ENCODE data around the gene SLC39A2. TPM values are rescaled to one million over a fixed set of nuclear protein-coding genes. Genes with fewer than 3 reads are reported as not detected.

The SLC39A2 gene
- total RNA-seq, 2 experiments from 2014 or later = not detected

DNA sequence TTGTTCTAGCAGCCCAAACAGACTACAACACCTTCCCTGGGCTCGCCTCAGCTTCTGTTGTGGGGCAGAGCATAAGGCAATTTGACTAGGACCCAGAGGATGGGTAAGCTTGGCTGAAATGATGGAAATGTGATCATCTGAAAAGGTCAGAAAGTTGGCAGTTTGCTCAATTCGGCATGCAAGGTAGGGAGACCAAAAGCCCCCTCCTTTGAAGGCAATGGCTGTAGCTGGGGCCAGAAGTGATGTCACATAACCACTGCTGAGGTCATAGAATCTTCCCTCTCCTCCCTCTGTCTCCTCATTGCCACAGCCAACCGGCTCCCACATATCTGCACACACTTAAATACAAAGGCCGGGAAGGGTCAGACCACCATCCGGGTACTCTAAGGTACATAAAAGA lies 30.8 kb downstream of the SLC39A2 start, which contains the start of gene TPPP2:
Gene TPPP2, plus strand, starts transcription at position 301 of the 400 bp plus-strand sequence. CDS start 365 bp downstream, outside the sequence.
- Histone ChIP-seq H3K9me3 (ENCODE audit: control insufficient read depth in 1 of 2, insufficient read depth in 1 of 2, low read length in 2 of 2) (no peaks in the 10 kb centered on the region), H3K4me1 (ENCODE audit: insufficient read depth, low read length) (peaks cover 8% of the 10 kb centered on the region), H3K27me3 (ENCODE audit: control insufficient read depth in 1 of 2, insufficient read depth in 2 of 2, low read length in 2 of 2) (peaks cover 0 to under 1% of the 10 kb centered on the region in 2 experiments), H3K36me3 (ENCODE audit: insufficient read depth, low read length) (no peaks in the 10 kb centered on the region), H3K4me3 (ENCODE audit: low read length) (no peak within 1 kb of the TSS), H3K27ac (ENCODE audit: low read depth in 1 of 2, low read length in 2 of 2) (no peak within 1 kb of the TSS)
- H3K9me3 Mint-ChIP-seq = no peaks in the 10 kb centered on the region
- ATAC-seq (ENCODE audit: poor library complexity) = no peak
- H3K4me1 Mint-ChIP-seq (ENCODE audit: low read depth) = no peaks in the 10 kb centered on the region
- H3K27ac Mint-ChIP-seq = no peak within 1 kb of the TSS
- ChIA-PET CTCF (no interaction called here), POLR2A (no interaction called here)
- H3K36me3 Mint-ChIP-seq (ENCODE audit: low read depth) = no peaks in the 10 kb centered on the region
- intact Hi-C loops (cut with DNase I, micrococcal nuclease) = no loop called here
- DNase-seq = no peak
- no peak within 1 kb of the TSS for H3K4me3 Mint-ChIP-seq
- no peak for TF ChIP-seq CTCF (IDR thresholded peaks at IDR 0.05)
- H3K27me3 Mint-ChIP-seq = no peaks in the 10 kb centered on the region

GRCh38 chr14:21030531-21030930 lies 31.4 kb downstream of the SLC39A2 start:
- Histone ChIP-seq H3K27me3 (ENCODE audit: control insufficient read depth in 1 of 2, insufficient read depth in 2 of 2, low read length in 2 of 2) (peaks cover 0 to 3% of the 10 kb centered on the region in 2 experiments), H3K9me3 (ENCODE audit: control insufficient read depth in 1 of 2, insufficient read depth in 1 of 2, low read length in 2 of 2) (no peaks in the 10 kb centered on the region), H3K4me3 (ENCODE audit: low read length) (no peak overlapping the region), H3K36me3 (ENCODE audit: insufficient read depth, low read length) (no peaks in the 10 kb centered on the region), H3K27ac (ENCODE audit: low read depth in 1 of 2, low read length in 2 of 2) (no peak overlapping the region), H3K4me1 (ENCODE audit: insufficient read depth, low read length) (peaks cover 4% of the 10 kb centered on the region)
- no peaks in the 10 kb centered on the region for H3K27me3 Mint-ChIP-seq
- H3K27ac Mint-ChIP-seq = no peak overlapping the region
- intact Hi-C loops (cut with DNase I, micrococcal nuclease) = no loop called here
- H3K9me3 Mint-ChIP-seq = no peaks in the 10 kb centered on the region
- ATAC-seq (ENCODE audit: poor library complexity) = no peak
- no peaks in the 10 kb centered on the region for H3K4me1 Mint-ChIP-seq (ENCODE audit: low read depth)
- DNase-seq = no peak
- no peak overlapping the region for H3K4me3 Mint-ChIP-seq
- H3K36me3 Mint-ChIP-seq (ENCODE audit: low read depth) = no peaks in the 10 kb centered on the region
- TF ChIP-seq CTCF (IDR thresholded peaks at IDR 0.05) = no peak
- POLR2A ChIA-PET = no interaction called here
- CTCF ChIA-PET = no interaction called here

DNA sequence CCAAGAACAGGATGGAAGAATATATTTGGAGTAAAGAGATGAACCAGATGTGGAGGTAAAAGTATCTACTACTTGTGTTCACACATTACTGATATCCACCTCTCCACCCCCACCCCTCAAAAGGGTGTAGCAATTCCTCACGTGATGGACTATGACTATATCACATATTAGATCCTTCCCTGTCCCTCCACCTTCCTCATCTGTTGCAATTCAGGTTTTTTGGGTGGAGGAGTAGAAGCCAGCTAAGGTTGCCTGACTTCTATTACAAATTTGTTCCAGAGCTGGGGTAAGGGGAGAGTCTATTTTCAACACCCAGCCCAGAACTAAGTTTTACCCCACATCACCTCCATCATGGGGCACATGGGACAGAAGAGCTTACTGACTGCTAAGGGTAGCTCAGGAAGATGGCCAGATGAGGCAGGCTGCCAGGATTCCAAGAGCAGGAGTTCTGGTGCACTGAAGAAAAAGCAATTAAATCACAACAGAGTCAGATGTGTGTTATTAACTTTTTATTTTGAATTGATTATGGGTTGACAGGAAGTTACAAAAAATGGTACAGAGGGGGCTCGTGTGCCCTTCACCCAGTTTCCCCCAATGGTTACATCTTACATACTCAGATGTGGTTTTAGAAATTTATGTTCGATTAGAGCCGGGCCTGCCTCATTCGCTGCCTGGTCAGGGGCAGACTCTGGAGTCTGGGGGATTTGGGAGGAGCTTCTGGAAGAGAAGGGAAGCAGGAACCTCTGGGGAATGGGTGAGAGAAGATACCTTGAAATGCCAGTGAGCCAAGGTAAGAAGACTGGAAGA lies 33.4 kb downstream of the SLC39A2 start:
- no peaks in the 10 kb centered on the region for H3K4me1 ChIP-seq (ENCODE audit: insufficient read depth, low read length)
- CTCF ChIA-PET = interaction anchor here (1.5 kb wide), 1 partner anchor 60 kb away, joined by 3 read pairs; no protein-coding TSS in a partner anchor
- ATAC-seq (ENCODE audit: poor library complexity) = no peak
- Mint-ChIP-seq H3K36me3 (ENCODE audit: low read depth) (no peaks in the 10 kb centered on the region), H3K27ac (no peak overlapping the region), H3K4me3 (no peak overlapping the region), H3K4me1 (ENCODE audit: low read depth) (no peaks in the 10 kb centered on the region), H3K27me3 (no peaks in the 10 kb centered on the region), H3K9me3 (no peaks in the 10 kb centered on the region)
- peaks cover 0 to 3% of the 10 kb centered on the region in 2 experiments for H3K27me3 ChIP-seq (ENCODE audit: control insufficient read depth in 1 of 2, insufficient read depth in 2 of 2, low read length in 2 of 2)
- no peaks in the 10 kb centered on the region for H3K9me3 ChIP-seq (ENCODE audit: control insufficient read depth in 1 of 2, insufficient read depth in 1 of 2, low read length in 2 of 2)
- no peak for TF ChIP-seq CTCF (IDR thresholded peaks at IDR 0.05)
- H3K4me3 ChIP-seq (ENCODE audit: low read length) = no peak overlapping the region
- peak in 1 of 14 experiments; percentile 23 for DNase-seq
- intact Hi-C loops (cut with DNase I, micrococcal nuclease) = no loop called here
- POLR2A ChIA-PET = no interaction called here
- no peaks in the 10 kb centered on the region for H3K36me3 ChIP-seq (ENCODE audit: insufficient read depth, low read length)
- H3K27ac ChIP-seq (ENCODE audit: low read depth in 1 of 2, low read length in 2 of 2) = no peak overlapping the region

Measured in CD4-positive, alpha-beta T cell (primary cell).